Measurements from ENCODE around the gene NRXN2. TPM values are rescaled to one million over a fixed set of nuclear protein-coding genes. Genes with fewer than 3 reads are reported as not detected.
A peak's percentile ranks its signal among the peaks of the same experiment; 100 is the strongest.

Gene NRXN2
- total RNA-seq, 4 donors from 2014 or later: 1.6 to 4.2 (median 3.0) TPM

DNA sequence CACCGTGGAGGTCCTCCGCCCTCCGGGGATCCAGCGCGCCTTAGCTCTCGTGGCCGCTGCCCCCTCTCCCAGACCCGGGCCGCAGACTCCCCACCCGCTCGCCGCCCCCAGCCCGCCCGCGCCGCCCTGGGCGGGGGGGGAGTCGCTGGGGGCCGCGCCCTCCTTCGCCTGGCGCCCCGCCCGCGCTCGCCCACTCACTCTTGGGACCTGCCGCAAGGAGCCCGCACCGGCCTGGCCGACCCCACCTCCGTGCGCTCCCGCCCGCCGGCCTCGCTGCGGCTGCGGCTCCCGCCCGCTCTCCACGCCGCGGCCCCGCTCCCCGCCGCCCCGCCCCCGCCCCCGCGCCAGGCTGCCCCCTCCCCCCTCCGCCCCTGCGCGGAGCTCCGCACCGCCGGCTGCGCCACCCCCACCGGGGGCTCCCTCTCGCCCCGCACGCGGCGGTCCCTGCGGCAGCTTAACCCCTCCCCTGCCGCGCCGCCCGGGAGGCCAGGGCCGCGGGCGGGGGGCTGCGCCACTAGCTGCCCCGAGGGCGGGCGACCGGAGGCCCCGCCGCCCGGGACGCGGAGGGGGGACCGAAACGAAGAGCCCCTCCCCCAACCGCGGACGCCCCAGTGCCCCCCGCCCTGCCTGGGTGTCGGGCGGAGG, 21.7 kb upstream of the NRXN2 start:
- peaks cover 0 to 44% (median 5%) of the 10 kb centered on the region in 4 donors for H3K4me1 ChIP-seq
- peak overlapping the region; percentile 59 to 78 (median 62) for H3K4me3 ChIP-seq
- H3K27me3 ChIP-seq: peaks cover 0 to 4% of the 10 kb centered on the region in 2 donors
- no peak for DNase-seq
- TF ChIP-seq POLR2A (IDR thresholded peaks at IDR 0.05): no peak
- TF ChIP-seq, protein P1, sequence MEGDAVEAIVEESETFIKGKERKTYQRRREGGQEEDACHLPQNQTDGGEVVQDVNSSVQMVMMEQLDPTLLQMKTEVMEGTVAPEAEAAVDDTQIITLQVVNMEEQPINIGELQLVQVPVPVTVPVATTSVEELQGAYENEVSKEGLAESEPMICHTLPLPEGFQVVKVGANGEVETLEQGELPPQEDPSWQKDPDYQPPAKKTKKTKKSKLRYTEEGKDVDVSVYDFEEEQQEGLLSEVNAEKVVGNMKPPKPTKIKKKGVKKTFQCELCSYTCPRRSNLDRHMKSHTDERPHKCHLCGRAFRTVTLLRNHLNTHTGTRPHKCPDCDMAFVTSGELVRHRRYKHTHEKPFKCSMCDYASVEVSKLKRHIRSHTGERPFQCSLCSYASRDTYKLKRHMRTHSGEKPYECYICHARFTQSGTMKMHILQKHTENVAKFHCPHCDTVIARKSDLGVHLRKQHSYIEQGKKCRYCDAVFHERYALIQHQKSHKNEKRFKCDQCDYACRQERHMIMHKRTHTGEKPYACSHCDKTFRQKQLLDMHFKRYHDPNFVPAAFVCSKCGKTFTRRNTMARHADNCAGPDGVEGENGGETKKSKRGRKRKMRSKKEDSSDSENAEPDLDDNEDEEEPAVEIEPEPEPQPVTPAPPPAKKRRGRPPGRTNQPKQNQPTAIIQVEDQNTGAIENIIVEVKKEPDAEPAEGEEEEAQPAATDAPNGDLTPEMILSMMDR (IDR thresholded peaks at IDR 0.05): no peak
- no peaks in the 10 kb centered on the region for H3K36me3 ChIP-seq
- no peaks in the 10 kb centered on the region for H3K9me3 ChIP-seq
- peak overlapping the region; percentile 83 to 98 (median 88) for H3K27ac ChIP-seq

DNA sequence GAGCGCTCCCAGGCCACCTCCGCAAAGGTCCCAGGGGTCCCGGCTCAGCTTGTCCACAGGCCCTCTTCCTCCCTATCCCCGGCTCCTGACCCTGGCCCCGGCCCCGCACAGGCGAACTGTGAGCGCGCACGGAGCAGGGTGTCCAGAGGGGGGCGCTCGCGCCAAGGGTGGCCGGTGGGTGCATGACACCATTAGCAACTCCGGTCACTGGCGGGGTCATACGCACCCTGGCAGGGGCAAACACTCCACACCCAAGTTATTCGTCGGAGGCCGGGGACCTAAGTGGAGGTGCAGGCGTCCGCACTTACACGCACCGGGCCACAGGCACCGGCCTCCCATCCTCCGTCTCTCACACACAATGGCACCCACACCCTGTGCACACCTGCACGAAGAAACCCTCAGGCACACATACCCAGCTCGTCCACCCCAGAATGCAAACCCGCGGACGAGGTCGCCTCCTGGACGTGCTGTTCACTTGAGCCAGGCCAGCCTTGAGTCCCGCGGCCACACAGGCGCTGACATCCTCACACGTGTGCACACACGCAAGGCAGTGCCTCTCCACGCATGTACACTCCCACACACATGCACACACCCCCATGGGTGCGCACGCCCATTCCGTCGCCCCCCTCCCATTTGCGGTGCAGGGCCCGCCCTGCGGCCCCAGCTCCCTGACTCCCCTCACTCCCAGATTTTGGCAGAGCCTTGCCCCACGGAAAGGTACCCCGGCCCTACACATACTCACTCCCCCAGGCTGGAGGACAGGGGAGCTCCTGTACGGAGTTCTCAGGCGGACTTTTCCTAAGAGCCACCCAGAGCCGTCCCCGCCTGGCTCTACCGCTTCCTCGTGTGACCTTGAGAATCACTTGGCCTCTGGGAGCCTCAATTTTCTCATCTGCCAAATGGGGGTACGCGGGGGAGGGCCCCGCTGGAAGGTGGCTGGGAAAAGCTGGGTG, 20.9 kb upstream of the NRXN2 start, which contains the start of gene RASGRP2:
Gene RASGRP2 (minus strand): TSS at position 552 of the 953 bp plus-strand sequence. CDS start 1,276 bp downstream, outside the sequence.
- H3K4me3 ChIP-seq: peak within 1 kb of the TSS; percentile 59 to 78 (median 62)
- H3K27ac ChIP-seq: peak within 1 kb of the TSS; percentile 83 to 98 (median 88)
- H3K36me3 ChIP-seq: no peaks in the 10 kb centered on the region
- peak; percentile 80 to 95 (median 94) for DNase-seq
- H3K27me3 ChIP-seq: peaks cover 0 to 4% of the 10 kb centered on the region in 2 donors
- TF ChIP-seq, protein P1 (IDR thresholded peaks at IDR 0.05): peak; percentile 53 to 95 (median 68)
- TF ChIP-seq POLR2A (IDR thresholded peaks at IDR 0.05): no peak
- no peaks in the 10 kb centered on the region for H3K9me3 ChIP-seq
- H3K4me1 ChIP-seq: peaks cover 0 to 44% (median 5%) of the 10 kb centered on the region in 4 donors

DNA sequence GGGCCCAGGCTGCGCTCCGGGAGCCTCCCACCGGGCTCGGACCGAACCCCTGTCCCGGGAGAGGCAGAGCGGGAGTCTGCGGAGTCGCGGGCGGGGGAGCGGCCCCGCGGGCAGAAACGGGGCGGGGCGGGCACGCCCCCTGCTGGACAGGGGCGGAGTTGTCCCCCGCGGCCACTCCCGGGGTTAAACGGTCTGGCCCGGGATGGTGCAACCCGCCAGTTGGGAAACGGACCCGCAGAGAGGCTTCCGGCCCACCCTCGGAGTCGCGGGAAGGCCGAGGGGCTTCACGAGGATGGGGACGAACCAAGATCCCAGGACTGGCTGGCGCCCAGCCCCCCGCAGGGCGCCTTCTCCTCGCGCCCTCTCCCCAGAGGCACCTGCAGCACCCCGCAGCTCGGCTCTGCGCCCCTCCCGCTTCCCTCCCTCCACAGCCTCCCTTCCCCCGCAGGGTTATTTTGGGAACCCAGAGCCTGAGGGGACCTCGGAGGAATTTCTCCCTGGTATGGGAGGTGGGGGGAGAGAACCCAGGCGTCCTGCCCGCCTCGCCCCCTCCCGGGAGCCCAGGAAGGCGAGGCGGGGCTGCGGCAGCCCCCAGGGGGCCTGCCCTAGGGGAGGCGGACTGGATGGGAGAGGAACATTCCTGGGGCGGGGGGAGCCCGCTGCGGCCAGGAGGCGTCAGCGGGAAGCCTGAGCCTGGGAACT, 20.0 kb upstream of the NRXN2 start:
- TF ChIP-seq, protein P1 (IDR thresholded peaks at IDR 0.05): peak; percentile 74 to 93 (median 80)
- TF ChIP-seq POLR2A (IDR thresholded peaks at IDR 0.05): no peak
- Histone ChIP-seq H3K27me3 (peaks cover 0 to 4% of the 10 kb centered on the region in 2 donors), H3K36me3 (no peaks in the 10 kb centered on the region), H3K9me3 (no peaks in the 10 kb centered on the region), H3K4me1 (peaks cover 0 to 44% (median 5%) of the 10 kb centered on the region in 4 donors), H3K4me3 (peak overlapping the region; percentile 59 to 78 (median 62)), H3K27ac (peak overlapping the region; percentile 83 to 98 (median 88))
- DNase-seq: peak; percentile 72 to 89 (median 86)

DNA sequence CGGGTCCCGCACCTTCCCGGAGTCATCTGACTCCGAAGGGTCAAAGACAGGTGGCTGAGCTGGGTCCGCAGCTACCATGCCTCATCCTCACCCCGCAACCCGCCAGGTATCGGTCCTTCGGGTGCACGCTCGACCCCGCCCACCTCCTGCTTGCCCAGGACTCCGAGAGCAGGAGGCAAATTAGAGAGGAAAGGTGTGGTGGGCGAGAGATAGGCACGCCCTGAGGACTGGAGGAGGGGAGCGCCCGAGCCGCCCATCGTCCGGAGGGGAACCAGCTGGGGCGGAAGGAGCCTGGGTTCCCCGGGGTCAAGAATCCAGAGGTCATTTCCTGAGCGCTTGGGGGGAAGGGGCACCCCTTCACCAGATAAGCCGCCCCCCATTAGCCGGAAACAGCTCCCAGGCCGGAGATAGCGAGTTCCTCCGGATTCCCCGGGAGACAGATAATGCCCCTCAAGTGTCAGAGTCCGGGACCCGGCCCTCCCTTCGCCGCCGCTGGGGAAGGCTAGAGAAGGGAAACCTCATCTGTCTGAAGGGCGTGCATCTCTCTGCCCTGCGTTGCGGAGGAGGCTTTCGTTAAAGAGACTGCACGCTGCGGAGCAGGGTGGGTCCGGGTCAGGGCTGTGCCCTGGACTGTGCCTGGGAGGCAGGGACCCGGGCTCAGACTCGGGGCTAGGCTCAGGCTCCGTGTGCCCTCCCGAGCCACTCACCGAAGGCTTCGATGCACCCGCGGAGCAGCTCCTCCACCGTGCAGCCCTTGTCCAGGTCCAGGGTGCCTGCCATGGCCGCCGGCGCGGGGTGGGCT, 19.3 kb upstream of the NRXN2 start:
- peak overlapping the region; percentile 59 to 78 (median 62) for H3K4me3 ChIP-seq
- DNase-seq: peak in 1 of 3 donors; percentile 67
- no peaks in the 10 kb centered on the region for H3K9me3 ChIP-seq
- peak overlapping the region; percentile 83 to 98 (median 88) for H3K27ac ChIP-seq
- peaks cover 0 to 44% (median 5%) of the 10 kb centered on the region in 4 donors for H3K4me1 ChIP-seq
- H3K36me3 ChIP-seq: no peaks in the 10 kb centered on the region
- no peak for TF ChIP-seq POLR2A (IDR thresholded peaks at IDR 0.05)
- TF ChIP-seq, protein P1 (IDR thresholded peaks at IDR 0.05): no peak
- H3K27me3 ChIP-seq: peaks cover 0 to 4% of the 10 kb centered on the region in 2 donors
